HG03460 (cell line): ENCODE measurements around the gene USH1G.
"Not testable (repeated sequence)": the region's sequence is repeated elsewhere in the genome, so short reads cannot be mapped to it uniquely, and the experiment has no call there.

Source experiments
- ATAC-seq: cut with Tn5 transposase; IDR thresholded peaks from one replicate; pipeline ENCODE4 v1.9.1; 2021; ENCODE audit not compliant: unreplicated experiment

USH1G gene

GRCh38 chr17:74877592-74878548 is 45.2 kb downstream of the USH1G start:
- ATAC-seq, result no peak

GRCh38 chr17:74875977-74876593 is 47.0 kb downstream of the USH1G start:
- no peak for ATAC-seq

- ATAC-seq, result no peak
These were observed 47.7 kb downstream of the USH1G start for GRCh38 chr17:74875155-74875976.

GRCh38 chr17:74874615-74875037 is 48.4 kb downstream of the USH1G start:
- no peak for ATAC-seq

GRCh38 chr17:74873874-74874614 is 49.0 kb downstream of the USH1G start:
- no peak for ATAC-seq

- ATAC-seq, result peak; percentile 87
These were observed 49.8 kb downstream of the USH1G start for GRCh38 chr17:74873037-74873873.

GRCh38 chr17:74872313-74873036 is 50.6 kb downstream of the USH1G start, which contains the start of gene FDXR:
FDXR (minus strand) TSS chr17:74872994; CDS start chr17:74872944, 50 bp downstream.
- ATAC-seq, result peak; percentile 23

GRCh38 chr17:74871356-74872076 is 51.5 kb downstream of the USH1G start:
- no peak for ATAC-seq

GRCh38 chr17:74870512-74870911 is 52.5 kb downstream of the USH1G start:
- ATAC-seq, result no peak

- not testable (repeated sequence) for ATAC-seq
These were observed 53.0 kb downstream of the USH1G start for GRCh38 chr17:74870028-74870427.

- no peak for ATAC-seq
These were observed 54.2 kb downstream of the USH1G start for GRCh38 chr17:74868908-74869255.

- no peak for ATAC-seq
These were observed 54.7 kb downstream of the USH1G start for GRCh38 chr17:74868251-74868907.

GRCh38 chr17:74866198-74866835 is 56.7 kb downstream of the USH1G start:
- no peak for ATAC-seq
